IMR-90 (cell line): ENCODE data around the gene LY6G6F. TPM values are rescaled to one million over a fixed set of nuclear protein-coding genes. Genes with fewer than 3 reads are reported as not detected.

Experiments used
- ATAC-seq: fragments of 200-7000 bp; cut with Tn5 transposase; 2 replicates; pipeline ENCODE4 v1.9.1; 2020; ENCODE audit warnings: low read depth, mild to moderate bottlenecking, moderate library complexity
- BruUV-seq: library from RNA; stranded (reverse); fragments of 400-500 nt; replicated peaks from 2 replicates; lab custom pipeline; 2021; lab: Mats Ljungman, UMichigan
- CTCF ChIA-PET: fragments of 300-600 bp; formaldehyde crosslinking; extraction: SDS; loops from one replicate; lab custom pipeline; 2021; ENCODE audit warnings: antibody characterized with exemption; lab: Yijun Ruan, JAX
- POLR2A ChIA-PET: fragments of 300-600 bp; sonication (Branson Sonifier 250); formaldehyde crosslinking; loops from one replicate; lab custom pipeline; 2022; ENCODE audit warnings: antibody characterized with exemption; ENCODE audit not compliant: unreplicated experiment; lab: Charles Lee
- DNase-seq: peaks from one replicate; pipeline ENCODE4 v3.0.0; 2013
- H2AFZ ChIP-seq: replicated peaks from 2 replicates; pipeline ENCODE3; 2013; ENCODE audit warnings: low read length, mild to moderate bottlenecking; ENCODE audit not compliant: poor library complexity
- H2AK5ac ChIP-seq: 2 replicates; pipeline ENCODE4 v1.6.1; 2013; ENCODE audit warnings: low read depth, low read length, inconsistent platforms
- H2AK9ac ChIP-seq: replicated peaks from 2 replicates; pipeline ENCODE3; 2013; ENCODE audit warnings: mild to moderate bottlenecking, low read depth, low read length, moderate library complexity; ENCODE audit not compliant: poor library complexity
- H2BK120ac ChIP-seq: 2 replicates; pipeline ENCODE4 v1.6.1; 2013; ENCODE audit warnings: low read depth, low read length, inconsistent platforms
- H2BK15ac ChIP-seq: 3 replicates; pipeline ENCODE4 v1.6.1; 2013; ENCODE audit warnings: low read depth, low read length, inconsistent platforms
- H2BK20ac ChIP-seq: 2 replicates; pipeline ENCODE4 v1.6.1; 2013; ENCODE audit warnings: low read depth, mild to moderate bottlenecking, inconsistent platforms, low read length, moderate library complexity
- H2BK5ac ChIP-seq: 2 replicates; pipeline ENCODE4 v1.6.1; 2013; ENCODE audit warnings: mild to moderate bottlenecking, low read depth, low read length, inconsistent platforms; ENCODE audit not compliant: poor library complexity, severe bottlenecking
- H3K14ac ChIP-seq: replicated peaks from 2 replicates; pipeline ENCODE4 v1.6.1; 2013; ENCODE audit warnings: low read depth, low read length, inconsistent platforms
- H3K18ac ChIP-seq: 2 replicates; pipeline ENCODE4 v1.6.1; 2013; ENCODE audit warnings: low read depth, low read length, control low read depth
- H3K23ac ChIP-seq: 2 replicates; pipeline ENCODE4 v1.6.1; 2013; ENCODE audit warnings: low read depth, low read length, inconsistent platforms
- H3K27ac ChIP-seq: 2 replicates; pipeline ENCODE4 v1.5.1; 2013; ENCODE audit warnings: mild to moderate bottlenecking, control low read depth, low read length; ENCODE audit not compliant: insufficient read depth
- H3K27me3 ChIP-seq: 2 replicates; pipeline ENCODE4 v1.6.1; 2013; ENCODE audit warnings: low read length; ENCODE audit not compliant: control insufficient read depth, insufficient read depth
- H3K36me3 ChIP-seq: 2 replicates; pipeline ENCODE4 v1.6.1; 2013; ENCODE audit warnings: low read length, mixed read lengths; ENCODE audit not compliant: control insufficient read depth, insufficient read depth
- H3K4ac ChIP-seq: 2 replicates; pipeline ENCODE4 v1.6.1; 2013; ENCODE audit warnings: low read depth, low read length, inconsistent platforms
- H3K4me1 ChIP-seq: 2 replicates; pipeline ENCODE4 v1.6.1; 2013; ENCODE audit warnings: low read length, mixed read lengths; ENCODE audit not compliant: control insufficient read depth, insufficient read depth
- H3K4me2 ChIP-seq: 2 replicates; pipeline ENCODE4 v1.6.1; 2013; ENCODE audit warnings: low read depth, mild to moderate bottlenecking, control low read depth, low read length, moderate library complexity
- H3K4me3 ChIP-seq: 2 replicates; pipeline ENCODE4 v1.5.1; 2013; ENCODE audit warnings: low read depth, mild to moderate bottlenecking, control low read depth, low read length, moderate library complexity; ENCODE audit not compliant: insufficient read depth
- H3K56ac ChIP-seq: 2 replicates; pipeline ENCODE4 v1.6.1; 2013; ENCODE audit warnings: low read length, inconsistent platforms; ENCODE audit not compliant: insufficient read depth; ENCODE audit errors: extremely low read depth
- H3K79me1 ChIP-seq, 2 experiments: 2 replicates each; pipeline ENCODE4 v1.6.1; 2013; ENCODE audit warnings: low read length in 2 of 2, inconsistent platforms in 1 of 2, low read depth in 1 of 2
- H3K9ac ChIP-seq: 2 replicates; pipeline ENCODE4 v1.6.1; 2013; ENCODE audit warnings: low read depth, low read length, control low read depth
- H3K9me1 ChIP-seq: 2 replicates; pipeline ENCODE4 v1.6.1; 2013; ENCODE audit warnings: low read length, inconsistent platforms; ENCODE audit not compliant: insufficient read depth
- H3K9me3 ChIP-seq: 2 replicates; pipeline ENCODE4 v1.6.1; 2013; ENCODE audit warnings: low read length; ENCODE audit not compliant: control insufficient read depth, insufficient read depth
- H4K20me1 ChIP-seq: 2 replicates; pipeline ENCODE4 v1.6.1; 2013; ENCODE audit warnings: low read length, inconsistent platforms; ENCODE audit not compliant: insufficient read depth
- H4K5ac ChIP-seq: 2 replicates; pipeline ENCODE4 v1.6.1; 2013; ENCODE audit warnings: mild to moderate bottlenecking, low read depth, low read length, control low read depth
- H4K8ac ChIP-seq, 2 experiments: 2 replicates each; pipeline ENCODE4 v1.6.1; 2013; ENCODE audit warnings: low read depth in 2 of 2, low read length in 2 of 2, control low read depth in 1 of 2, inconsistent platforms in 1 of 2
- H4K91ac ChIP-seq: 2 replicates; pipeline ENCODE4 v1.6.1; 2013; ENCODE audit warnings: low read depth, low read length, inconsistent platforms; ENCODE audit not compliant: insufficient read depth
- RCOR1 ChIP-seq: IDR thresholded peaks from 2 replicates; pipeline ENCODE4 v1.6.1; 2012; ENCODE audit warnings: mild to moderate bottlenecking, low read length, improper control_type of control experiment; ENCODE audit not compliant: insufficient replicate concordance
- SMC3 ChIP-seq: fragments of 150-350 bp; IDR thresholded peaks from 2 replicates; pipeline ENCODE4 v1.6.1; 2016; ENCODE audit warnings: low read depth, mild to moderate bottlenecking, antibody characterized with exemption, low read length, moderate library complexity
- WGBS, 2 experiments: methylation state at CpG; one replicate each; pipeline versions ENCODE4 v1.1.5 to v1.1.7; 2013; ENCODE audit warnings: missing lambda C conversion rate in 2 of 2; ENCODE audit not compliant: insufficient read length in 1 of 2; ENCODE audit errors: extremely low coverage in 2 of 2; 5-methylcytosine and 5-hydroxymethylcytosine counted together
- dilution Hi-C: fragments of 300-500 bp; cut with HindIII; formaldehyde crosslinking; loops from one replicate; pipeline ENCODE4 v1.14.3; 2018; ENCODE audit warnings: low sequenced_read_pairs; ENCODE audit not compliant: unreplicated experiment
- in situ Hi-C: fragments of 300-500 bp; cut with MboI; formaldehyde crosslinking; loops from 3 replicates; pipeline ENCODE4 v1.14.3; 2019; ENCODE audit warnings: low sequenced_read_pairs, inconsistent platforms, mixed read lengths
- intact Hi-C: fragments of 100-400 bp; cut with micrococcal nuclease; formaldehyde crosslinking; loops from 2 replicates; pipeline ENCODE4 v1.10.0; 2022
- polyA plus RNA-seq, 3 experiments: library from polyadenylated mRNA; depleted of rRNA; stranded (reverse); fragments of >200 nt; gene quantifications; 2 replicates each; pipeline ENCODE4 v1.2.3, GENCODE V29; 2012; ENCODE audit warnings: low replicate concordance in 1 of 3
- total RNA-seq: library from RNA; depleted of rRNA; stranded (reverse); fragments of >200 nt; gene quantifications from 2 replicates; pipeline ENCODE4 v1.2.3, GENCODE V29; 2012

Gene LY6G6F
- total and polyA plus RNA-seq, 2 of the 4 experiments (the other 2 are of a cell fraction) = not detected

- Histone ChIP-seq H3K56ac (no peak overlapping the region), H3K4ac (no peak overlapping the region), H3K18ac (no peak overlapping the region), H3K9ac (no peak overlapping the region), H4K5ac (no peak overlapping the region), H2BK20ac (no peak overlapping the region), H4K91ac (no peak overlapping the region), H2AK5ac (no peak overlapping the region), H3K4me3 (no peak overlapping the region), H3K9me3 (no peaks in the 10 kb centered on the region), H3K27me3 (no peaks in the 10 kb centered on the region), H3K4me2 (no peak overlapping the region), H2BK5ac (no peak overlapping the region), H3K9me1 (no peaks in the 10 kb centered on the region), H2BK120ac (no peak overlapping the region), H2BK15ac (no peak overlapping the region), H3K14ac (no peak overlapping the region), H3K4me1 (no peaks in the 10 kb centered on the region), H2AFZ (no peak overlapping the region), H3K27ac (no peak overlapping the region), H4K20me1 (no peaks in the 10 kb centered on the region), H3K23ac (no peak overlapping the region), H4K8ac (no peak overlapping the region), H3K36me3 (peaks cover 80% of the 10 kb centered on the region), H2AK9ac (no peak overlapping the region), H3K79me1 (peaks cover 4 to 6% of the 10 kb centered on the region in 2 experiments; a peak in 2 of 4 replicates)
- no peak for TF ChIP-seq RCOR1
- TF ChIP-seq SMC3 = no peak
- POLR2A ChIA-PET = no interaction called here
- no peak for ATAC-seq
- intact Hi-C loops = no loop called here
- CTCF ChIA-PET = no interaction called here
- DNase-seq = no peak
- dilution Hi-C loops = no loop called here
- WGBS, 2 experiments = no CpG with 5 or more reads among the region's 6 CpGs
- BruUV-seq = no TSS peak
- in situ Hi-C loops = no loop called here
Measured at GRCh38 chr6:31691078-31691463, 15.6 kb upstream of the LY6G6F start.
